NOMO-1 treated with DMSO at 0.1 percent for 48 hours (cell line): ENCODE data around the gene OPCML.

ENCODE experiments used
- DNase-seq: peaks from one replicate; lab custom pipeline; 2025; ENCODE audit not compliant: unreplicated experiment; lab: John Stamatoyannopoulos, UW

OPCML gene

GRCh38 chr11:133503776-133504175, 28.5 kb downstream of the OPCML start:
- DNase-seq: no peak

DNA sequence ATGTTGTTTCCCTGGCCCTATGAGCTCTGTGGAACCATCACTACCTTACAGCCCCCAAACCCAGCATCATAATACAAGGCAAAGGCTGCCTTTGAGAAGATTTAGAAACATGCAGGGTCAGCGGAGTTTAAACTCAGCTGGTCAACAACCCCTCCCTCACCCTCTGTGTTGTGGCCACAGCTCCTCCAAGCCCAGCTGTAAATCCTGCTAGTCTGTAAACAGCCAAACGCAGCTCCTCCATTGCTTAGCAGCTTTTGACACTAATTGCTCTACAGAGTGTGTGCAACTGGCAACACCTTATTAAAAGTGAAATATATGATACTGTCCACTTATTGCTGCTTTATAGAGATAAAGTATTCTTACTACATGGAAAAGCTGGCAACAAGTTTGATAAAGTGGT, 29.1 kb downstream of the OPCML start:
- no peak for DNase-seq

- DNase-seq: no peak
Observed at GRCh38 chr11:133501643-133502539, 30.4 kb downstream of the OPCML start.

DNA sequence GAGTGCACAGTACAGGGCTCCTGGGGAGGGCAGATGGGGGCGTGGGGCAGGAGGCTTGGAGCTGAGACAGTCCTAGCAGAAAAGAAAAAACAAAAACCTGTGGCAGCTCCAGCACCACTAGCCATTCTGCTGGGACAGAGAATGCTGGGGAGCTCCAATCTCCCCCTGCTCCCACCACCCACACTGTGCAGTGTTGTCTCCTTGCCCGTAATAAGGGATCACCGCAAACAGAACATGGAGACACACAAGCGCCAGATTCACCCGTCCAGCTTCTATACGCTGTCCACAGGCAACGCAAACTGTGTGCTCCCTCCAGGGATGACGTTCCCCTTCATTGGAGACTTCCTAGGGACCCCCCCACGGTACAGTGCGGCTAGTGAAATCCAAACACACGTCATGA, 31.4 kb downstream of the OPCML start:
- no peak for DNase-seq

- no peak for DNase-seq
Observed at GRCh38 chr11:133500435-133500834, 31.9 kb downstream of the OPCML start.

- DNase-seq: no peak
Observed at GRCh38 chr11:133498969-133499368, 33.3 kb downstream of the OPCML start.

DNA sequence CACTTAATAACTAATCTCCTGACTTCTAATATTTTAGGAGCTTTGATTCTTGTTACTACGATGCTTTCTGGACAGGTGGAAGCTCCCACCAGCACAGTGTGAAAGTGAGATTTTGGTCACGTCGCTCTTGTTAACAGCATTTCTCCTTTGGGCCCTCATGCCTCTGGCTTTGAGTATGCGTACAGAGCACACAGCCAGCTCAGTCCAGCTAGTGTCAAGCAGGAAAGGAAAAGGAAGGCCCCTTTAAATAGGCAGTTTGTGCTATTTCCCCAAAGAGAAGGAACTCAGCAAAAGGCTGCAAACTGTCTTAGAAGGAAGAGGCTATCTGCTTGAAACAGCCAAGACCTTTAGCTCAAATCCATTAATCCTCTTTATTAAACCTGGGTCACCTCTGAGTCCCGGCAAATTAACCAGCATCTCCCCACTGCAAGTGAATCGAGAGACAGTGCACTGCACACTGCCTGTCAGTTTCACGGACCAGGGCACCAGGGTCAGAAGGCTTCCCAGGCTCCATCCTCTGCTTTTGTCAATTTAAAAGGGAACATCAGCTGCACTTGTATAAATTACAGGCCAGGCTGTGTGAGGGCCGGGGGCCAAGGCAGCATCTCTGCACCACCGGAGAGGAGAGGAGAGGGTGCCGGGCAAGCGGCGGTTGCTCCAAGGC, 34.7 kb downstream of the OPCML start:
- no peak for DNase-seq

- DNase-seq: no peak
Observed at GRCh38 chr11:133492895-133493294, 39.4 kb downstream of the OPCML start.

- no peak for DNase-seq
Observed at GRCh38 chr11:133491680-133492383, 40.5 kb downstream of the OPCML start.

- DNase-seq: no peak
Observed at GRCh38 chr11:133480722-133481121, 51.6 kb downstream of the OPCML start.

- DNase-seq: no peak
Observed at GRCh38 chr11:133479209-133479608, 53.1 kb downstream of the OPCML start.

- no peak for DNase-seq
Observed at GRCh38 chr11:133477251-133477625, 55.1 kb downstream of the OPCML start.

GRCh38 chr11:133476570-133477250, 55.6 kb downstream of the OPCML start:
- DNase-seq: no peak

- no peak for DNase-seq
Observed at GRCh38 chr11:133474461-133474860, 57.8 kb downstream of the OPCML start.

DNA sequence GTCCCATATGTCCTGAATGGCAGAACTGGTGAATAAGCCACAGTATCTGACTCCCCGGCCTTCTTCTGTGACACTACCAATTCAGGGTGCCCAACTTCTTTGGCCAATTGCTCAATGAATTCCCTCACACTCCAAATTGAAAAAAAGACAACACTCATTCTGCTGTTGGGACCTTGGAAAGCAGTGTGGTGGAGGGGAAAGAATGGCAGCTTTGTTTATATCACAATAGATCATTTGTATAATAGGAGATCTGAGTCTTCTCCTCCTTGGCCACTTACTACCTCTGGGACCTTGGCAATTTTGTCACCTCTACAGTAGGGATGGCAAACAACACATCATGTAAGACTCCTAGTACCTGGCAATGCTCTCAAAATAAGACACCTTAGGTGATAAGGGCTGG, 64.6 kb downstream of the OPCML start:
- DNase-seq: no peak

- DNase-seq: no peak
Observed at GRCh38 chr11:133443206-133443747, 89.0 kb downstream of the OPCML start.

DNA sequence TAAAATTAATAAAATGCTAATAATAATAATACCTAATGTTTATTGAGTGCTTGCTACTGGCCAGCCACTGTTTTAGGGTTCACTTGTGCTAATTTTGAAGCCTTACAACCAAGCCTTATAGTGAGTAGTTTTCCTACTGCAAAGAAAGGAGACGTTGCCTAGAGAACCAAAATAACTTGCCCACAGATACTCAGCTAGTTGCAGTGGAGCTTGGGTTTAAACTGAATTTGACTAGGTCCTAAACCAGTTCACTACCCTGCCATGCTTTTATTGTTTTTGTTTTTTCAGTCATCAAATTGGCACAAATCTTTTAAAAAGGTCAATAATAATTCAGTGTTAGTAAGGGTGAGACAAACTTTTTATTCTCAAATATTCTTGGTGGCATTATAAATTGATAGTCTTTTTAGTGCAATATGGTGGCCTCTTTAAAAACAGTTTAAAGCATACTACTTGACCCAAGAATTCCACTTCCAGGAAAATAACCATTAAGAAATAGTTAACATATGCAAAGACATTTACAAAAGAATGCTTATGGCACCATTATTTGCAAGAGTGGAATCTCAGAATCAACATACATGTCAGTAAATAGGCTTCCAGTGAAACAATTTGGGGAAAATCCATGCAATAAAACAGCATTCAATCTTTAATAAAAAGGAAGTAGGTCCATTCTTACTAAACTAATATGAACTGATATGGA, 90.2 kb downstream of the OPCML start:
- DNase-seq: no peak

GRCh38 chr11:133425992-133426391, 106.3 kb downstream of the OPCML start:
- DNase-seq: no peak

- DNase-seq: no peak
Observed at GRCh38 chr11:133425245-133425644, 107.1 kb downstream of the OPCML start.

DNA sequence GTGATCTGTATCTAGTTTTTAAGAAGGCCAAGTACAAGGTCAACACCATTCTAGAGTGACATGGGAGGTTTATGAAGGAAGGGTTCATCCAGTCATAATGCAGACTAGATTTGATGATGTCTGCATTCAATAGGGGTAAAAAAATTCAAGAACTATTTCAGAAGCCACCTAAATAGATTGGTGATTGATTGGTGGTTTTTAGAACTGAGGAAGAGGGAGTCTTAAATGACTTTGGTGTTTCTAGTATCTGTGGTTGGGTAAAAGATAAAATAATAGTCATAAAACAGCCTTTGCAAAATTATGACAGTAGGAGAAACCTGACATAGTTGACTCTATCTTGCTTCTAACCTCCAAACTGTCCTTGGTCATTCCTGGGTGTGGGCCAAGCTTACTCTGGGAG, 114.1 kb downstream of the OPCML start:
- no peak for DNase-seq
